HG03571 (cell line): ENCODE results near the gene HAO2.
"Not testable (repeated sequence)": the region's sequence is repeated elsewhere in the genome, so short reads cannot be mapped to it uniquely, and the experiment has no call there.

ENCODE experiments used
- ATAC-seq: cut with Tn5 transposase; IDR thresholded peaks from one replicate; pipeline ENCODE4 v1.9.1; 2021; ENCODE audit not compliant: unreplicated experiment

The HAO2 gene

DNA sequence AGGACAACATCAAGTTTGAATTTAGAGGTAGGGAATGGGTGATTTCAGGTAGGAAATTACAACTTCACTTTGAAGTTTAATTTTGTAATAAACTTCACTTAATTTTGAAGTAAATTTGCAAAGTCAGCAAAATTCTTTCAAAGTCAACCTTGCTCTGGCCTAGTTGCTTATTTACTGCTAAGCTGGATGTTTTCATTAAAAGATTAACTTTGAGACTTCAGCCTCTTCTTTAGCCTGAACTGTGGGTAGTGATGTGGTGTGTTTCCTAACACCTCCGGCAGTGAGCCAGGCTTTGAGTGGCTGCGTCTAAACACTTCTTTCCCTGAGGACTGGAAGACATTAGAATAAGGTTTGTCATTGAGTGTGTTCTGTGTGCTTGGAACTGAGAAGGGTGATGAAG, at the start of gene HAO2:
HAO2 (plus strand) TSS at position 232 of the 400 bp plus-strand sequence. CDS start 12,301 bp downstream, outside the sequence.
- no peak for ATAC-seq

DNA sequence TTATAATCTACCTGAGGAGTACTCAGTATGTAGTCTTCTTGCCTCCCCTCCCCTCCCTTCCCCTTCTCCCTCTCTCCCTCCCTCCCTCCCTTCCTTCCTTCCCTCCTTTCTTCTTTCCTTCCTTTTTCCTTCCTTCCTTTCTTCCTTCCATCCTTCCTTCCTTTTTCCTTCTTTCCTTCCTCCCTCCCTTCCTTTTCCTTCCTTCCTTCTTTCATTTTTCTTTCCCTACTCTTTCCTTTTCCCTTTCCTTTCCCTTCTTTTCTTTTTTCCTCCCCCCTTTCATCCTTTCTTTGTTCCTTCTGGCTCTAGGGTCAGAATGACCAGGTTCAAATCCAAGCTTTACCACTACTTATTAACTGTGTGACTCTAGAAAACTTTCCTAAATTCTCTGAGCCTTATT, 48.5 kb upstream of the HAO2 start:
- no peak for ATAC-seq

DNA sequence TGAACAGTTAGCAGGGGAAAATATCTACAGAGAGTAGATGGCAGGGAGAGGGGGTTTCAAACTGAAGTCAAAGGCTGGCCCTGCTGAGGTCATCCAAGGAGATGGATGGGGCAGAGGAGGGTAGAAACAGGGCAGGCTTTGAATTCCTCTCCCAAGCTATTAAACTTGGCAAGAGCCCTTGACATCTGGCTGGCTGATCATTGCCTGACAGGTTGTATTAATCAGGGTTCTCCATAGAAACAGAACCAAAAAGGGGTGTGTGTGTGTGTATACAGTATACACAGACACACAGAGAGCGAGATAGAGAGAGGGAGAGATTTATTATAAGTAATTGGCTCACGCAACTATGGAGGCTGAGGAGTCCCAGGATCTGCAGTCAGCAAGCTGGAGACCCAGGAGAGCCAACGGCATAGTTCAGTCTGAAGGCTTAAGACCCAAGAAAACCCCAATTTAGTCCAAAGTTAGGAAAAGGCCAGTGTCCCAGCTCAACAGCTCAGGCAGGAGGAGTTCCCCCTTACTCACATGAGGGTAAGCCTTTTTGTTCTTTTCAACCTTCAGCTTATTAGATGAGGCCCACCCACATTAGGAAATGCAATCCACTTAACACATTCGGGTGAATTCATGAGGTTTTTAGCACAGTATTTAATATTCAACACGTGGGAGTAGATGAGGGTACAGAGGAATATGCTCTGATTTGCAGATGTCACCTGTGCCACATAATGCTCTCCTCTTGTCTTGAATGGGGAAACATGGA, 46.7 kb upstream of the HAO2 start:
- ATAC-seq: no peak

DNA sequence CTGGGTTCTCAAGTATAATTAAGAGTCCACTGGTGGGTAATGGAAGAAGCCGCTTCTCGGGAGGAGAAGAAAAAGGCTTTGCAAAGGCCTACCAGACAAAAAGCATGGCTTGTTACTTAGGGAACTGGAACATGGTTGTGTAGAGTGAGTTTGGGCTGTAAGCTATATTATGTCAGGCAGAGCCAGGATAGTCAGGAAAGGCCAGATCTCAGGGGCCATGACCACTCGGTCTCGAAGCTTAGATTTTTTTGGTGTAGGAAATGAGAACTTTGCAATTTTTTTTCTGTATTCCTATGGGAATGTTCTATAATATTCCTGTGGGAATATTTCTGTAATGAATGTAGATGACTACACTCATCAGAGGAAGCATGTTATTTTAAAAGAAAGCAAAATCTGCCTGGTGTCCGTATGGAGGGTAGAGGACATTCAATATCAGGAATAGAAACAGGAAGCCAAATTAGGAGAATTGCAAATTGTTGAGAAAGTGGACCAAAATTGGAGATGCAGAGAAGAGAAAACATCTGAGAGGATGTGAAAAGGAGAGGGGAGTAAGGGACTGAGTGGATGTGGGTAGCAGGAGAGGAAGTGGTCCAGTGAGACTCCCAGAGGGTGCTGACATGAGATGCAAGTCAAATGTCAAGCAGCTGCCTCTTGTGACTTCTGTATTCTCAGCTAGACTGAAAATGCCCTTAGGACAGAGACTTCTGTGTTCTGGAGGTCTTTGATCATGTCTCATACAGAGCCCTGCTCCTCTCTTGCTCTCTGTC, 45.2 kb upstream of the HAO2 start:
- ATAC-seq: peak; percentile 88

DNA sequence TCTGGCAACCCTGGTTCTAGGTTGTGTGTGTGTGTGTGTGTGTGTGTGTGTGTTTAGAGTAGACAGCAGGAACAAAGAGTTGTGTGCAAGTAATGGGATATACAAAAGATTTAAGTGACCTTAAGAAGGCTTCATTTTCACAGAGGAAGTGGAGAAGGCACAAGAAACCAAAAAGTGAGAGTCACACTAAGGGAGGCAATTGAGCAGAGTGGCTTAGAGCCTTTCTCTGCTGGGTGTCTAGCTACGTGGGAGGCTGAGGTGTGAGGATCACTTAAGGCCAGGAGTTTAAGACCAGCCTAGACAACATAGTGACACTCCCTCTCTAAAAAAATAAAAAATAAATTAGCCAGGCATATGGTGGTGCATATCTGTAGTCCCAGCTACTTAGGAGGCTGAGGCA, 44.4 kb upstream of the HAO2 start:
- ATAC-seq: no peak

DNA sequence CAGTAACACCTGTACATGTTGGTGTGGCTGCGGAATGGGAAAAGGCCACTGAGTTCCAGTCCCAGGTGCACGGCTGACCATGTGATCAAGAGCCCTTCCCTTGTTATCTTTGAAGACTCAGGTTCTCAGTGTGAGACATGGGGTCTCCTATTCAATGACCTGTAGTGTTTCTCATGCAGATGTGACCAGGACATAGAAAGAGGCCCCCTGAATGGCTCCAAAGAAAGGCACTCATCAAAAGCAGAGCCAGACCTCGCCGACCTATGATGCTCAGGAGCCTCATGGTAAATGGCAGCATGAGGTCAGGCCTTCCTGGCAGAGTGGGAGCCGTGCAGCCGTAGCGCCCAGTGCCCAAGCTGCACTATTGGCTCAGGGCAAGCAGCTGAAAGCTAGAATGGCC, 42.3 kb upstream of the HAO2 start:
- ATAC-seq: no peak

DNA sequence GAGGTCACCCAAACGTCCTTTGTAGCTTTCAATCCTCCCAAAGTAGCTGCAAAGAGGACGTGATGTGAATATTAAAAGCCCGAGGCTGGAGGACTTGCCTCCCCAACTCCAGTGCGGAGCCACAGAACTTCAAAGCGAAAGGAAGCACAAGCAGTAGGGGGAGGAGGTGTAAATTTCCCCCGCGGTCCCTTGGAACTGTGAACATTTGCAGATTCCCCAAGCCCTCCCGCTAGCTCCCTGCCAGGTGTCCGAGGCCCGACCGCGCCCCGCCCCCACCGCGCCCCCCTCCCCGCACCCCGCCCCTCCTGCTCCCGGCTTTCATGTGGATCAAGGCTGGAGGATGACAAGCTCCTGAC, 41.5 kb upstream of the HAO2 start:
- no peak for ATAC-seq

DNA sequence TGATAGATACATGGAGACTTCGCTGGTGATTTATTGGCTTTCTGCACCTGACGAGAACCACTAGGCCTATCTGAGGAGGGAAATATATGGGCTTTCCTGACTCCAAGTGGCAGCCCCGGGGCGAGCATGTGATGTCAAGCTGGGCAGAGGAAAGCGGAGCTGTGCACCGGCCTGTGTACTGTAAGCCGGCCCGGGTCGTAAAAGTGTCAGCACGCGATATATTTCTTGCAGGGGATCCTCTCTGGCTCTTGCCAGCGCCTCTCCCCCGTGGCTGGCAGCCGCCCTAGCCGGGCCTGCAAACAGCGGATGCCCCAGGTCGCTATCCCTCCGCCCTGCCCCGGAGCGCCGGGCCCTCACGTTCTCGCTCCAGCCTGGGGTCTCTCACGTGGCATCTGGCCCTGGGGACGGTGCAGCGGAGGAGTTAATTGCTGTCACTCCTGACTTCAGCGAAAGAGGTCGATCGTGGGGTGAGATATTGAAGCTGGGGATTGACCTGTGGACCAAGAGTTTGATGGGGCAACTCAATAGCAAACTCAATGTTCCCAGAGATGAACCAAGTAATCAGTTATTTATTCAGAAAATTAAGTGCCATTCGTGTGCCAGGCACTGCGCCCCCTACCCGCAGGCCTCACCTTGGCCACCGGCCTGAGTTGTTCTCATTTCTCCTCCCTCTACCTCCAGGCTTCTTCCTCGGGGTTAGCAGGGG, 41.0 kb upstream of the HAO2 start:
- ATAC-seq: no peak

DNA sequence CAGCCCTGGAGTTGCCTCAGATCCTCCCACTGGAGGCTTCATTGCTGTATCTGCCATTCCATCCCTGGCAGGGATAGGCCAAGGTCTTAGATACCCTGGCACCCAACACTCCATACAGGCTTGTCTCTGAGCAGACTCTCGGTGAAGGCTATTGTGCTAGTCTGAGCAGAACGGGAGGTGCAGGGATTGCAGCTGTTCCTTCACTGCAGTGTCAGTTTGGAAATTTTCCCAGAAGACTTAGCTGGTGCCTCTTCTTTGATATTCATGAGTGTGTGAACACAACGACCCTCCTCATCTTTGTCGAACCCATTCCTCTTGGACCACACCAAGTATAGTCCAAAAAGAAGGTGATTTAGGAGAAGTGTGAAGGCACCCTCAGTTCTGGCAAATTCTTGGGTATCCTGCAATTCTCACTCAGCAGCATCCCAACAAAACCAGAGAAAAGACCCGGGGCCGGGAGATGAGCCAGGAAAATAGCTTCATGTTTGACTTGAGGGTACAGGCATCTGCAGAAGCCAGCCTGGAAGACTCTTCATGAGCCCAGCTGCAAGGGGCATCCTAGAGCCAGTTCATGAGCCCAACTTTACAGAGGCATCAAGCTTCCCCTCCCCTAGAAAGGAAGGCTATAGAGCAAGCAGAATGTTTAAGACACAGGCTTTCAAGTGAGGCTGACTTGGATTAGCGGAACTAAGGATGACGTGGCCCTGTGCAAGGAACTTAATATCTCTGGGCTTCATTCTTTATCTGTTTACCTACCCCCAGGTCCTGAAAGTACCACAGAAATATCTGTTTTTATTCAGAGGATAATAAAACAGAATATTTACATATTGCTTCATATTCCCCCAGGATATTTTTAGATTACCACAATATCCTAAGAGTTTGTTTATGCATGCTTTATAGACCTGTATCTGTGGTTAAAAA, 38.8 kb upstream of the HAO2 start:
- no peak for ATAC-seq

DNA sequence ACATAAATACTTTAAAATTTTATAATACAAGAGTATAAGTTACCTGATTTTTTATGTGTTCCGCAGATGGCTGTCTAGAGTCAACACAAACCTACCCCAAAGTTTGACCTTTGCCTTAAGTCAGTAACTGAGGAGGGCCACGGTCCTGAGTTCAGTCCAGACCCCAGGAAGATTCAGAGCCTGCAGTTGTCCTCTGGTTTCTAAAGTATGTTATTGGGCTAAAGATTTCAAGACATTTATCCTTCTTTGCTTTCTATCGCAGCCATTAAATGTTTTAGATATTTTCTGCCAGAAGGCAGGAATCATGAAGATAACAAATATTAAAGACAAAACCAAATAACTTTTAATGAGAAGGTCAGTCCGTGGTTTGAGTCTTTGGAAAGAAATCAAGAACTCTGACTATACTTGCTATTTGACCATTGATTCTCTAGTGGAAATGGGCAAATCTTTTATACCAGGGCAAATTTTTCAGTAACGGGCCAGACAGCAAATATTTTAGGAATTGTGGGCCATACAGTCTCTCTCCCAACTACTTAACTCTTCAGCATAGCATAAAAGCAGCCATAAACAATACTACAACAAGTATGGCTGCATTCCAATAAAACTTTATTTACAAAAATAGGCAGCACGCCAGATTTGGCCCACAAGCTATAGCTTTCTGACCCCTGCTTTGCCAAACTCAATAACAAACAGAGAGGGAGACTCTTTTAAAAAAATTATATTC, 38.0 kb upstream of the HAO2 start:
- ATAC-seq: no peak

DNA sequence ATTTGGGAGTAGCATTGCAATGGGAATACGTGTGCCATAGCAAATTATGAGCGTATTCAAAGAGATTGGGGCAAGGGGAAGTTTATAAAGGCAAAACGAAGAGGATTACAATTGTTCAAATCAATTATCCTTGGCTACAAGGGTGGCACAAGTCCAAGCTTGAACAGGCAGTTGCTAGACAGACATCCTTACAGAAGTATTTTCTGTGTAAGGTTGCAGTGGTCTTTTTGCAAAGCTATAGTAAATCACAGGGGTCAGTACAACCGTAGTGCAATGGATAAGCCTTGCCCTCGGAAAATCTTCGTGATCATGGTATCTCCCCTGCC, 37.4 kb upstream of the HAO2 start:
- no peak for ATAC-seq

DNA sequence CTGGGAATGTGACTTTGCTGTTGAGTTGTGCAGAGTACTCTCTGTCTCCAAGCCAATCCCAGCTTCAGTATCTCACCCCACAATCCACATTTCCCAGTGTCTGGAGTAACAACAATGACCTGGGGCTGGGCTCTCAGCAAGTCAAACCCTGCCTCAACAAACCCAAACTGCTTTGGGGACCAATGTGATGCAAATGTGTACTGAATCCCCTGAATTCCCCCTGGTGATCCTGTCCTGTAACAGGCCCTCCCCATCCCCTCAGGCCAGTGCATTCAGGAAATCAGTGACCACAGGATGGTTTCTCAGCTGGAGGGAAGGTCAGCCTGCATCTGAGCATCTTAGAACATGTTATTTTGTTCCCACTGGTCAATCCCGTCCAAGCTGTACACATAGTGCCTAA, 36.7 kb upstream of the HAO2 start:
- ATAC-seq: no peak

DNA sequence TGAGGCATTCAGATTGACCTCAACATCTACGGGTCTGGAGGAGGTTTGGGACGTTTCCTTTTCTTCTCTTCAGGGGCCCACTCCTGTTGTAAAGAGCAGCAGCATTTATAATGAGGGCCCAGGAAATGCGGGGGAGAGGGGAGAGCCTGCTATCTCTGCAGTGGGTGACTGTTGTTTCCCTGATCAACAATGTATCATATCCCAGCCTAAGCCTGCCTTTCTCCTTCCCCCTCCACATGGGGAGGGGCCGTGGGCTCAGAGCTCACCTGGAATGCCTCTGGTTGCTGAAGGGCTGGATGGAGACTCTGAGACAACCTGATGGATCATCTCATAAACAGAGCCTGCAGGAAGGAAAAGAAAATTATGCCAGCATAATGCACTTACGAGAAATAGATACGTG, 36.0 kb upstream of the HAO2 start:
- no peak for ATAC-seq

DNA sequence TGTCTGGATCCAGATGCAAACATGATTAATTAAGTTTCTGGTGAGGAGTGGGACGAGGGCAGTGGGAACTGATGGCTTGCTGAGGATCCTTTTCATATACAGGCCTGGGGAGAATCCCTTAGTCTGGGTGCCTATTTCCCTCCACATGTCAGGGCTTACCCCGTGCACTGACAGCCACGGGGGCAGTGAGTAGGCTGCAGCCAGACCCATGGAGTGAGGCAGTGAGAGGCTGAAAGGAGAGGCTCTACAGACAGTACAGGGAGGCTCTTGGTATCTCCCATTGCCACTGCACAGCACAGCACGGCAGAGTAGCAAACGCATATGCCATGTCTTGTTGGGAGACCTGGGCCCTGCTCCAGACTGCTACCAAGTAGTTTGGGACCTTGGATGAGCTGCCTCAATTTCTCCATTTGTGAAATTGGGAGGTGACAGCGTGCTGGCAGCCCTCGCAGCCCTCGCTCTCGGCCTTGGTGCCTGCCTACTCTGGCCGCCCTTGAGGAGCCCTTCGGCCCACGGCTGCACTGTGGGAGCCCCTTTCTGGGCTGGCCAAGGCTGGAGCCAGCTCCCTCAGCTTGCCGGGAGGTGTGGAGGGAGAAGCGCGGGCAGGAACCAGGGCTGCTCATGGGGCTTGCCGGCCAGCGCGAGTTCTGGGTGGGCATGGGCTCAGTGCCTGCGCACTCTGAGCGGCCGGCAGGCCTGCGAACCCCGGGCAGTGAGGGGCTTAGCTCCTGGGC, 35.3 kb upstream of the HAO2 start:
- no peak for ATAC-seq

DNA sequence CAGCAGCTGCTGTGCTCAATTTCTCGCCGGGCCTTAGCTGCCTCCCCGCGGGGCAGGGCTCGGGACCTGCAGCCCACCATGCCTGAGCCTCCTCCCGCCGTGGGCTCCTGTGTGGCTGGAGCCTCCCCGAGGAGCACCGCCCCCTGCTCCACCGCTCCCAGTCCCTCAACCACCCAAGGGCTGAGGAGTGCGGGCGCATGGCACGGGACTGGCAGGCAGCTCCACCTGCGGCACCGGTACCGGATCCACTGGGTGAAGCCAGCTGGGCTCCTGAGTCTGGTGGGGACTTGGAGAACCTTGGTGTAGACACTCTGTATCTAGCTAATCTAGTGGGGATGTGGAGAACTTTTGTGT, 34.7 kb upstream of the HAO2 start:
- ATAC-seq: not testable (repeated sequence)

DNA sequence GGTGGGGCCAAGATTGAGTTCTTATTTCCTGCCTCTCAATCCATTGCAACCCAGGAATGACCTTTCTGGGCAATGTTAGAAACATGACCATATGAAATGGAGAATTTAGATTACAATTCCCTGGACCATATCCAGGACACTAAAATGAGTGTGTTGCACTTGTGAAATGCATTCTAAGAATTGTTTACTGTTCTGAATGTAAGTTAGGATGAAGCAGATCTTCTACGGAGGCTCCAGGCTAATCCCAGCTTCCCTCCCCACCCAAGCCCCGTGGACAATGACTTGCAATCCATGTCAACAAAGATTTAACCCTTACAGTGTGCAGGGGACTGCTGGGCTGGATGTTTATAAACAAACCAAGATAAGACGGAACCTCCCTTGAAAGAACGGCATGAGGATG, 31.7 kb upstream of the HAO2 start:
- ATAC-seq: no peak

DNA sequence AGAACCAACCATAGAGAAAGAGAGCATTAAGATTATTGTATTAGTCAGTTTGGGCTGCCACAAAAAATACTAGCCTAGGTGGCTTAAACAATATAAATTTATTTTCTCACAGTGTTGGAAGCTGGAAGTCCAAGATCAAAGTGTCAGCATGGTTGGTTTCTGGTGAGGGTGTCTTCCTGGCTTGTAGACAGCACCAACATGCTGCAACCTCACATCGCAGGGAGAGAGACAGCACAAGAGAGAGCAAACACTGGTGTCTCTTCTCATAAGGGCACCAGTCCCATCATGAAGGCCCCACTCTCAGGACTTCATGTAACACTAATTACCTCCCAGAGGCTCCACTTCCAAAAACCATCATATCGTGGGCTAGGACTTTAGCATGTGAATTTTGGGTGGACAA, 30.6 kb upstream of the HAO2 start:
- ATAC-seq: no peak

DNA sequence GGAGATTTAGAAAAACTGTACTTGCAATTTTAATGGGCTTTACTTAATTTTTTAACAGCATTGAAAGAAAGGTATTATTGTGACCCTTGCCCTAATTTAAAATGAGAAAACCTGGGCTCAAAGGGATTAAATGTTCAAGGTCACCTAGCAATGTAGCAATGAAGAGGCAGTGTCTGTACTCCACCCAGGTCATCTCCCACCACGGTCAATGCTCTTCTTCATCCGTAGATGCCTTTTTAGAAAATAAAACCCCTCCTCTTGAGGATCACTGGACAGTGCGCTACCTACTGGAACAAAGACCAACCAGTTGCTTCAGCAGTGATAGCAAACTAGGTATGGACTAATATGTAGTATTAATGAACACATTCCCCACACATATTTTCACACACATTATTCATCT, 29.8 kb upstream of the HAO2 start:
- no peak for ATAC-seq

DNA sequence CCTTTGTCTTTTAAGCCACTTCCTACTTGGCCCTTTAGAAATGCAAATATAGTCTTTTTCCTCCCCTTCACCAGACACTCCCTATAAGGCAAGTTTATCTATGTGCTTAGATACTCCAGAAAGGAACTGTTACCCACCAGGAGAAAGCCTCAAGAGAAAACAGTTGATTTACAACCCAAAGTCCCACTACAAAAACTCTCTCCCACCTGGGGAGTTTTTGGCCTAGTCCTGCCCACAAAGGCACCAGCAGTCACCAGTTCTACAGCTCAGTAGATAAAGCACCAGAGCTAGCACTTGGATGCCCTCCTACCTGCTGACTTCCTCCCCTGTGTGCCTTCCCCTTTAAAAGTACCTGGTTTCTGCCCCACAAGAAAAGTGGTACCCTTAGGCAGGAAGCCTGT, 27.7 kb upstream of the HAO2 start:
- no peak for ATAC-seq

DNA sequence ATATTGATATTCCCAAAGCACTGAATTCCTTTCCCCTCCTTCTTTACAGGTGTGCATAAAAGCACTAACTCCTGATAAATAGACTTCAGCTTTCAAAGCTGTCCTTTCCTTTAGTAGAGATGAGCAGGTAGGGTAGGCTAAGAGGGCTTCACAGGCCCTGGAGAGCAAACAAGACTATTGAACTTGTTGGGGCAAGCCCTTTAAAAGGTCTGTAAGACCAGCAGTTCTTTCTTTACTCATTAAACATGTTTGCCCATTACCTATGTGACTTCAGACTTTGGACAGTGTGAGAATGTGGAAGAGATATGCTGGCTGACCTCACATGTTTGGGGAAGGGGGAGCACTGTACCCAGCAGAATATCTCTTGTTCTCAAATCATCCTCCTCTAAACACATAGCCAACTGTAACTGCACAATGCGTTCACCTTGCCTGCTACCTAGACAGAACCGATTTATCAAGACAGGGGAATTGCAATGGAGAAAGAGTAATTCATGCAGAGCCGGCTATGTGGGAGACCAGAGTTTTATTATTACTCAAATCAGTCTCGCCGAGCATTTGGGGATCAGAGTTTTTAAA, 27.1 kb upstream of the HAO2 start:
- no peak for ATAC-seq
